ENCODE measurements around the gene STK36.

Gene STK36, protein sequence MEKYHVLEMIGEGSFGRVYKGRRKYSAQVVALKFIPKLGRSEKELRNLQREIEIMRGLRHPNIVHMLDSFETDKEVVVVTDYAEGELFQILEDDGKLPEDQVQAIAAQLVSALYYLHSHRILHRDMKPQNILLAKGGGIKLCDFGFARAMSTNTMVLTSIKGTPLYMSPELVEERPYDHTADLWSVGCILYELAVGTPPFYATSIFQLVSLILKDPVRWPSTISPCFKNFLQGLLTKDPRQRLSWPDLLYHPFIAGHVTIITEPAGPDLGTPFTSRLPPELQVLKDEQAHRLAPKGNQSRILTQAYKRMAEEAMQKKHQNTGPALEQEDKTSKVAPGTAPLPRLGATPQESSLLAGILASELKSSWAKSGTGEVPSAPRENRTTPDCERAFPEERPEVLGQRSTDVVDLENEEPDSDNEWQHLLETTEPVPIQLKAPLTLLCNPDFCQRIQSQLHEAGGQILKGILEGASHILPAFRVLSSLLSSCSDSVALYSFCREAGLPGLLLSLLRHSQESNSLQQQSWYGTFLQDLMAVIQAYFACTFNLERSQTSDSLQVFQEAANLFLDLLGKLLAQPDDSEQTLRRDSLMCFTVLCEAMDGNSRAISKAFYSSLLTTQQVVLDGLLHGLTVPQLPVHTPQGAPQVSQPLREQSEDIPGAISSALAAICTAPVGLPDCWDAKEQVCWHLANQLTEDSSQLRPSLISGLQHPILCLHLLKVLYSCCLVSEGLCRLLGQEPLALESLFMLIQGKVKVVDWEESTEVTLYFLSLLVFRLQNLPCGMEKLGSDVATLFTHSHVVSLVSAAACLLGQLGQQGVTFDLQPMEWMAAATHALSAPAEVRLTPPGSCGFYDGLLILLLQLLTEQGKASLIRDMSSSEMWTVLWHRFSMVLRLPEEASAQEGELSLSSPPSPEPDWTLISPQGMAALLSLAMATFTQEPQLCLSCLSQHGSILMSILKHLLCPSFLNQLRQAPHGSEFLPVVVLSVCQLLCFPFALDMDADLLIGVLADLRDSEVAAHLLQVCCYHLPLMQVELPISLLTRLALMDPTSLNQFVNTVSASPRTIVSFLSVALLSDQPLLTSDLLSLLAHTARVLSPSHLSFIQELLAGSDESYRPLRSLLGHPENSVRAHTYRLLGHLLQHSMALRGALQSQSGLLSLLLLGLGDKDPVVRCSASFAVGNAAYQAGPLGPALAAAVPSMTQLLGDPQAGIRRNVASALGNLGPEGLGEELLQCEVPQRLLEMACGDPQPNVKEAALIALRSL (N-terminal part only)

DNA sequence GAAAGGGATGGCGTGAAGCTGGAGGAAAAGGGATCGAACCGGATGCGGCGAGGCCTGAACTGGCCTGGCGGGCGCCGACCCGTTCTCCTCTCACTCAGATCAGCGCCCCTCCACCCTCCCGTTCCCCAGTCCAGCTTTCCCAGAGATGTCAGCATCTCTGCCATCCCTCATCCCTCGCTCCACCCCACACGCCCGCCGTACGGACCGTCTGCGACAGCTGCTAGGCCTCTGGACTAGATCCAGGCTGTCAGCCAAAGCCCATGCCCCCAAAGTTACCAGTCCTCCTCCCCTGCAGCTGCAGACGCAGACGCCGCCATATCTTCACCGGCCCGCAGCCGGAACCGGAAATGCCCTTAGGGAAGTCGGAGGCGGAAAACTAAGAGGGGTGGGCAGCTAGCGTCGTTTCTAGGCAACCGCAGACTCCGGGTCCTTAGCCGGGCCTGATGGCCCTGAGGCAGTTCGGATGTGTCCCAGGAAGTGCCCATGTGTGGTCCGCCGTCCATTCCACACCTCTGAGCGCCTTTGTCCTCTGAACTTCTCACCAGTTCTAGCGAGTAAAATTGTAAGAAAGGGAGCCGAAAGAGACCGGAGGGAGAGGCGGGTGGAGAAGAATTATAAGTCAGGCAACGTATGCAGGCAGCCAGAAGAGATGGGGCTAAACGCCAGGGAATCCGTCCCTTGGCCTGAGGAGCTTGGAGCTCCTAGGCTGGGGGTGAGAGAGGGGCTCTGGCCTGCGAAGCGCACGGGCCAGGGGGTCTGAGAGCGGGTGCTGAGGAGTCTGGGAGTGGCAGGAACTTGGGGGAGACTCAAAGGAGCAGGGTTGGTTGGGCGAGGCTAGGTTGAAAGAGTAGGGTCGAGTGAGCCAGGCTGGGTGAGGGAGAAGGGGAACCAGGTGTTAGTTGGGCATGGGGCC lies at the start of gene STK36, which contains the start of gene RNF25:
TSS of gene STK36 (plus strand) at position 433 of the 913 bp plus-strand sequence. CDS start 744 bp downstream, outside the sequence.
TSS of gene RNF25 (minus strand) at position 349 of the 913 bp plus-strand sequence. CDS start at position 317, 32 bp downstream.
- peak; percentile 81 for DNase-seq

DNA sequence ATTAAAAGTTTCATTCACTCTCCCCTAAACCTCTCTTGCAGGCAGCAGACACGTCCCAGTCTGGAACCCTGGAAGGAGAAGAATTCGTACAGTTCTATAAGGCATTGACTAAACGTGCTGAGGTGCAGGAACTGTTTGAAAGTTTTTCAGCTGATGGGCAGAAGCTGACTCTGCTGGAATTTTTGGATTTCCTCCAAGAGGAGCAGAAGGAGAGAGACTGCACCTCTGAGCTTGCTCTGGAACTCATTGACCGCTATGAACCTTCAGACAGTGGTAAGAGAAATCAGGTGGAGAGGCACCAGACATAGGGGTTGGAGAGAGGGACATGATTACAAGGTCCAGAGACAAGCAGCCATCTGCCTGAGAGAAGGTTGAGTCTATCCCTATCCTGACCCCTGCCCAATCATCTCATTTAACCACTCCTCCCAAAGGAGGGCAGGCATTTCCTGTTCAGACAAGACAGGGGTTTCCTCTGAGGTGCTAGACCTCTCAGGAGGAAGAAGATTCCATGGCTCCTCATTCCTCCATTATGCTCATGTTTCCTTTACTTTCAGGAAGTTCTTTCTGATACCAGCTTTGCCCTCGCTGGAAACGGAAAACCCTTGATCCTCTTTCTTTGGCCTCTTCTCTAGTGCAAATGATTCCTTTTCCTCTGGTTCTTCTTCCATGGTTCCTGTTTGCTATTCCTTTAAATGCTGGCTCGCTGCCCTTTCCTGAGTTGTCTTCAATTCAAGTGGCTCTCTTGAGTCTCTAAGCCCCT lies 49.1 kb upstream of the STK36 start:
- no peak for DNase-seq

DNA sequence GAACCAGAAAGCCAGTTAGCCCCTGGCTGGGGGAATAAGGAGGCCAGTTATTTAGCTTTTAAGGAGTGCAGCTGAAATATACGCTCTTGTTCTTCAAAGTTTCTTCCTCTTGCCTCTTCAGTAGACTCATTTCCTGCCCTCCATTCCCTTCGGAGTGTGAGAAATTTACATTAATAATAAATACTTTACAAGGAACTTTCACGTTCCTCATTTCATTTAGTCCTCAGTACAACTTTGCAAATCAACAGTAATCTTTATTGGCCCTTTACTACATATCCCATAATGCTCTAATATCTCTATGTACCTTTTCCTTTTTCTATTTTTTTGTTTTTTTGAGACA lies 48.5 kb upstream of the STK36 start:
- no peak for DNase-seq

DNA sequence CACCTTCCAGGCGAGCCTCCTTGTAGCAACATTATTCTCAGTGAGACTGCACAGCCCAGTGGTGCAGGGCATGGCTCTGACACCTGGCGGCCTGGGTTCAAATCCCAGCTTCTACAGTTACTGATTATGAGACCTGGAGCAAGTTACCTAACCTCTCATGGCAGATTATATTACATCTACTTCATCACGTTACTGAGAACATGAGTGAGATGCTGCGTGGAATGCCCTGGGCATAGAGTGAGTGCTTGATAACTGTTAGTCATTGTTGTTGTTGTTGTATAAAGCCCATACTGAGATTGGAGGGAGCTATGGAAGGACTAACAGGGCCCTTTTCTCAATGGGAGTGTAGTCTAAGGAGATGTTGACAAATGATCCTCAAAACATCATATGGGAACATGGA lies 45.5 kb upstream of the STK36 start:
- DNase-seq = no peak

DNA sequence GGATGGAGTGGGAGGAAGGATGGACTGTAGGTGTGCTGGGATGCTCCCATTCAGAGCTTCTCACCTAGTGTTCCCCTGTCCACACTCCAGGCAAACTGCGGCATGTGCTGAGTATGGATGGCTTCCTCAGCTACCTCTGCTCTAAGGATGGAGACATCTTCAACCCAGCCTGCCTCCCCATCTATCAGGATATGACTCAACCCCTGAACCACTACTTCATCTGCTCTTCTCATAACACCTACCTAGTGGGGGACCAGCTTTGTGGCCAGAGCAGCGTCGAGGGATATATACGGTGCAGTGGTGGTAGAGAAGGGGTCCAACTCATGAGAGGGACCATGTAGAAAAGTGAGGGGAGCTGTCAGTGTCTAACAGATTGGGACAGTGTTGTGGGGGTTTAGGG lies 43.9 kb upstream of the STK36 start:
- DNase-seq = no peak

DNA sequence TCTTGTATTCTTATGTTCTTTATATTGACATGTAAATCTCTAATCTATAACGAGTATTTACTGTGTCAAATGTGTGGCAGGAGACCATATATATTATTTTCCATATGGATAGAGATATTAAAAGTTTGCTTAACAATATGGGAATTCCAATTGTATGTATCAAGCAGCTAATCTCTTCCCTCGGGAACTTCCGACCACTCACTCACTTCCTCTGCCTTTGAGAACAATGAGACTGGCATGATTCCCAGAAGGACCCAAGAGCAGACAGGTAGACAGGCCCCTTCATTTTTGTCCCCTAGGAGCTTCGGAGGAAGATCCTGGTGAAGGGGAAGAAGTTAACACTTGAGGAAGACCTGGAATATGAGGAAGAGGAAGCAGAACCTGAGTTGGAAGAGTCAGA lies 40.0 kb upstream of the STK36 start:
- no peak for DNase-seq

DNA sequence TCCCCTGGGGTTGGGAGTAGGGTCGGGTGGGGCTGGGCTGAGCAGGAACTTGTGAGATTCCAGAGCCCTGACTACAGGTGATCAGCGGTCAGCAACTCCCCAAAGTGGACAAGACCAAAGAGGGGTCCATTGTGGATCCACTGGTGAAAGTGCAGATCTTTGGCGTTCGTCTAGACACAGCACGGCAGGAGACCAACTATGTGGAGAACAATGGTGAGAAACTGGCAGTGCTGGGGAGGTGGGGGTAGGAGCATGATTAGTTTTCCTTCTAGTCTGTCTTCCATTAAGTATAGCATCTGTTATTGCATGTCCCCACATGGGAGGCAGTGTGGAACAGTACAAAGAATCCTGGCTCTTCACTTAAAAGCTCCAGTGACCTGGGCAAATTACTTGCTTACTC lies 36.2 kb upstream of the STK36 start:
- DNase-seq = no peak

DNA sequence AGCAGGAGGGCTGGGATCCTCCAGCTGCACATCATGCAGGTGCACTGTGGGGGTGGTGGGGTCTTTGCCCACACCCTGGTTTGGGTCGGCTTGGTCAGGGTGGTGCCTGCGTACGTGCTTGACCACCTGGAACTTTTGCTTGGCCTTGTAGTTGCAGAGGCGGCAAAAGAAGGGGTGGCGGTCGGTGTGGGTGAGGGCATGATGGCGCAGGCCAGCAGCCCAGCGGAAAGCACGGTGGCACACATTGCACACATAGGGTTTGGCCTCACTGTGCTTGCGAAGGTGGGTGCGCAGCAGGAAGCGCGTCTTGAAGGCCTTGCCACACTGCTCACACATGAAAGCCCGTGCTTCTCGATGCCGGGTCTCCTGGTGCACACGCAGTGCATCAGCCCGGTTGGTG lies 33.5 kb upstream of the STK36 start:
- no peak for DNase-seq

DNA sequence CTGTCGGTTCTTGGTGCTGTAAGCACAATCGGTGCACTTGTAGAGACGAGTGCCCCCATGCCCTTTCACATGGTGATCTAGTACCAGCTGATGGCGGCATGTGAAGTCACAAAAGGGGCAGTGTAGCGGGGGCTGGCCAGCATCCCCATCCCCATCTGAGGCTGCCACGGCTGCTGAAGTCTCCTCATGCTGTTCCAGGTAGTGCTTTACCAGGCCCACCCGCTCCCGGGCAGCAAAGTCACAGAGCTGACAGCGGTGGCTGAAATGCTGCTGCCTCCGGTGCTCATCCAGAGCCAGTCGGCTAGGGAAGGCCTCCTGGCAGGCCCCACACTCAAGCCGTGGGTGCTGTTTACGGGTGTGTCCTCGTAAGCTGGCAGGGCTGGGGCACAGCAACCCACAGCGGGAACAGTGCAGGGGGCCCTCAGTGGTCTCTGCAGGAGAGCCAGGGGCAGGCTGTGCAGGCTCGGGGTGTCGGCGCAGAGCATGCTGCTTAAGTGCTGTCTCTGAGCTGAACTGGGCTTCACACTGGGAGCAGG lies 29.7 kb upstream of the STK36 start:
- DNase-seq = no peak

DNA sequence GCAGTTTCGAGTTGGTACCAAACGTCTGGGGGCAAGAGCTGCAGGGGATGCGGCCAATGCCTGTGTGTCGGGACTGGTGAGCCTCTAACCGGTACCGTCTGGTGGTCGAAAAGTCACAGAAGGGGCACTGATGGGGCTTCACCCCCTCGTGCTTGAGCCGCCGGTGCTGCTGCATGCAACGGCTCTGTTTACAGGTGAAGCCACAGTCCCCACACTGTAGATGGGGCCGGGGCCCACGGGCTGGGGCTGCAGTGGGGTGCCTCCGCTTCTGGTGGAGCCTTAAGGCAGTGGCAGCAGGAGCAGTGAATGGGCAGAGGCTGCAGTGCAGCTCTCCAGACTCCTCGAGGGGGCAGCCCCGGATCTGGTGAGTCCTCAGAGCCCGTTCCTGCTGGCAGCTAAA lies 29.1 kb upstream of the STK36 start:
- DNase-seq = no peak

DNA sequence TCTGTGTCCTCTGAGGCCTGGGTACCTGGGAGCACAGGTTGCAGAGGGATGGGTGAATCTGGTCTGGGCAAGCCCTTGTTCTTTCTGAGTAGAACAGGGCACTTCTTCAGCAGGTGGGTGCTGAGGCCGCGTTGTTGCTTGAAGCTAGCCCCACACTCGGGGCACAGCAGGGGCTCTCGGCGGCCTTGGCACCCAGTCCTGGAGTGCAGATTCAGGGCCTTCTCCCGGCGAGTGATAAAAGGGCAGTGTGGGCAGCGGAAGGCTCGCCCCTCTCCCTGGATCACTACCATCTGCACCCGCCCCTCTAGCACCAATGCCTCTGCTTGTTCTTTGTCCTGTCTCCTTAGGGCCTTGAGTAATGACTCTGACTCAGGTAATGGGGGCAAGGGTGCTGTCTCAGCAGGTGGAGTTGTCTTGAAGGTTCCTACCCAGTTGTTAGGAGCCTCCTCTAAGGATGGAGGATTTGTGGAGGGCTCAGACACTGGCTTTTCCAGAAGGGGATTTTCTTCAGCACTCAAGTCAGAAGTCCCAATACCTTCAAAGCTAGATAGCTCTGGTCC lies 28.1 kb upstream of the STK36 start:
- no peak for DNase-seq

DNA sequence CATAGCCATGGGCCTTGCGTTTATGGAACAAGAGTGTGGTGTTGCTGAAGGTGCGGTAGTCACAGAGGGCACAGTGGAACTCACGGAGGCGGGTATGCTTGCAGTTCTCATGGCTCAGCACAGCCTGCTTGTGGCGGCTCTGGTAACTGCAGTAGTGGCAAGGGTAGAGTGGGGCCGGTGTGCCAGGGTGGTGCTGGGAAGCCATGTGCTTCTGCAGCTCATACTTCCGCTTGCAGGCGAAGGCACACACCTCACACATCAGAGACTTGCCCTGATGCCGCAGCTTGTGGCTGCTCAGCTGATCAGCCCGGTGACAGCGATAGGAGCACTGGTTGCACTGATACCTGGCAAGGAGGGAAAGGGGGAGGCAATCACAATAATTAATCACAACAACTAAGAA lies 27.2 kb upstream of the STK36 start:
- no peak for DNase-seq

DNA sequence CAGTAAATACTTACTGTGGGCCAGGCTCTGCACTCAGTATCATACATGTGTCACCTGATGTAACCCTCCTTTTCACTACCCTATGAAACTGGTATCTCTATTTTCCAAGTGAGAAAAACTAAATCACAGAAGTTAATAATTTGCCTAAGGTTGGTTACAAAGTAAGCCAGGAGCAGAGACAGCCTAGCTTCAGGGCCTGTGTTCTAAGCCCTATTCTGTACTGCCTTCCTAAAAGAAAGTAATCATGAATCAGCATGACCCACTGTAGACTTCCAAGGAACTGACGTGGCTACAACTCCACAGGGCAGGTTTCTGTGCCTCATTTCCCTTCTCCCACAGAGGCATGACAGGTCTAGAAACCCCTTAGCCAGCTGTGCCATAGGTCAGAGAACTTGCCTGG lies 26.8 kb upstream of the STK36 start:
- DNase-seq = no peak

DNA sequence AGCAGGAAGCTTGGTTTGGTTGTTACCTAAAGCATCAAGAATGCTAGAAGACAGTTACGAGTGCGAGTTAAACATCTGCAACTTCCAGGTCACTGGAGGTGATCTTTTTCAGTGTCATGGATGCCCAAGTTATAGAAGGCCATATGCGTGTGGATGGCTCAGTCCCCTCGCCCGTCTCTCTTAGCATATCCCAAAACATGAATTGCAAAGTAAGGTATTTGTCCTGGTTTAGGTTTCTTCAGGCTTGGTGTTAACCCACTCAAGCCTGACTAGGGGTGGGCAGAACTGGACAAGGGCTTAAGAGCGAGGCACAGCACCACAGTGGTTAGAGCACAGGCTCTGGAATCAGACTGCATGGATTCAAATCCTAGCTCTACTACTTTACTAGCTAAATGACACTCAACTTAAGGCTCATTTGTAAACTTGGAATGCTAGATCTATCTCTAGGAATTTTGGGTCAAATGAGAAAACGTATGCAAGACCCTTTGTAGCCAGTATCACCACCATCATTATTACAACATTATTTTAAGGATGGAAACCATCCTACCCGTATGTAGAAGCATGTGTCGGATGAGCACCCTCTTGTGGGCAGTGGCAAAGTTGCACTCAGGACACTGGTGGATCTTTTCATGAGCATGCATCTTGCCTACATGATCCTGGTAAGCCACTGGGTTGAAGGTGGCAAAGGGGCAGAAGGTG lies 23.6 kb upstream of the STK36 start:
- peak; percentile 52 for DNase-seq

DNA sequence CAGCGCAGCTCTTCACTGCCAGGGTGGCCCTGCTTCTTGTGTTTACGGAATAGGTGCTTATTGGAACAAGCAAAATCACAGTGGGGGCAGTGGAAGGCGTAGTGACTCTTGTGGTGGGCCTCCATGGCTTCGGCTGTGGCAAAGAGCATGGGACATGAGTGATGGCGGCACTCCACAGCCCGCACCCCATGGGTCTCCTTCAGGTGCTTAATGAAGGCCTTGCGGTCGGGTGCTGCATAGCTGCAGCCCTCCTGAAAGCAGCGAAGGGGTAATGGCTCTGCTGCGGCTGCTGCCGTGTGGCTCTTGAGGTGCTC lies 23.1 kb upstream of the STK36 start:
- no peak for DNase-seq

DNA sequence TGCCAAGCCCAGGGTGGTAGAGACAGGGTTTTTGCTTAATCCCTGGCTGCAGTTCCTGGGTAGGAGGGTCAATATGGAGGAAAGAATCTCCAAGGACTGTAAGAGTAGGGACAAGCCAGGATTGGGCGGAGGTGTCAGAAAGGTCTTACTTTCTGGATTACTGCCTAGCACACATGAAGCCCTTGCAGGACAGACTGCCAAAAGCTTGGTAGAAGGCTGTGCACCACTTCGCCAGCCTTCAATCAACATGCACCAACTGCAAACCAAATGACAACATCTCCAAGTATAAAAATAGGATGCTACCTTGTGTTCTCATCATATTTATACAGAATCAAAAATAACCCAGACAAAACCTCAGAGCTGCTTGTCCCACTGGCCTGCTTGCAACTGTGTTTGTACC lies 16.1 kb upstream of the STK36 start:
- no peak for DNase-seq

DNA sequence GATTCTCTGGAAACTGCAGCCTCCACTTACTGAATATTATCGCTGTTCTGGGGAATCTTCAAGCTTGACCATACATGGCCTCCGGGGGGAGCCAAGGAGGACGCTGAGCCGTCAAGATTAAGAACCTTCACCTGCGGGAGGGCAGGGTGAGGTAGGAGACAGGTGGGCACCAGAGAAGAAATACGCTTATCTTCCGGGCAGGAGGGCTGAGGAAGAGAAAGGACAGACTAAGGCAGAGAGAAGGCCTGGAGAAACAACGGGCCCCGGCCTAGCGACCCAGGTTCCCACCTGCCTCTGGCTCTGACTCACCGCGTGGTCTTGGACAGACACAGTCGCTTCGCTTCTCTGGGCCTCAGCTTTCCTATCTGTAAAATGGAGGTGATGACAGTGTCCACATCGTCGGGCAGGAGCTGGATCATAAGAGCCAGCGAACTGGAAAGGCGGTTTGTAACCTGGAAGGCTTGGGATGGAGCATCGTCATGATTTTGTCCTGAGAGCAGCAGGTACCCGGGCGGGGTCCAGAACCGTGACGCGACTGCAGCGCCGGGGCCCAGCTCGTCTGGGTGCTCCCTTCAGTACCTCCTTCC lies 13.1 kb upstream of the STK36 start:
- peak; percentile 39 for DNase-seq

DNA sequence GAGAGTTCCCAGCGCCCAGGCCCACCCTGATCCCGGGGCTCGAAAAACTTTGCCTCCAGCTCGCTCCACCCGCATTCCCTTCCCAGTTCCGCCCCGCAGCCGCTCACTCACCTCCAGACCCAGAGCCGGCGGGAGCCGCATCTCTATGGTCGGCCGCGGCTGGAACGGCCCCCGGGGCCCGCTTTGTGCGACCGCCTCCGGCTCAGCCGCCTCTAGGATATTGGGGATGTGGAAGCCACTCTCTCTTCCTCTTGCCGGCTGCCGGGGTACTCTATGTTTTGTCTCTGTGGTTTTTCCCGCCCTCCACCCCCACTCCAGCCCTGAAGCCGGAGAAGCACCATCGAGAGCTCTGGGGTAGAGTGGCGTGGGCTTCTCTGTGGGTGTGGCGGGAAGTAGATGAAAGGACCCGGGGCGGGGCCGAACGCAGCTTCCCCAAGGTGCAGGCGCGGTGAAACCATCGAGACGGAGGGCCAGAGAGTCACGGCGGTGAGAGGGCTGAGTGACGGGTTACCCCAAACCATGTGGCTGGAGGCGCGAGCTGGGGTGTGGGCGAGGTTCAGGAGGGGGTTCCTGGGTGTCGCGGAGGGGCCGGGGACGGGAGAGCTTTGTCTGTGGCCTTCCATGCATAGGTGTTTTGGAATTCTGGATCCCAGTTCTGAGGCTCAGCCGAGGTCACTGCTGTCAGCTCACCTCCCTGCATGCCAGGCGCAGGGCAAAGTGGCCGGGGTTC lies 12.5 kb upstream of the STK36 start, which contains the start of the genes BCS1L and ZNF142:
TSS of gene BCS1L (plus strand) at position 426 of the 730 bp plus-strand sequence. CDS start 1,305 bp downstream, outside the sequence.
TSS of gene ZNF142 (minus strand) at position 366 of the 730 bp plus-strand sequence. CDS start 3,194 bp downstream, outside the sequence.
- DNase-seq = peak; percentile 95

DNA sequence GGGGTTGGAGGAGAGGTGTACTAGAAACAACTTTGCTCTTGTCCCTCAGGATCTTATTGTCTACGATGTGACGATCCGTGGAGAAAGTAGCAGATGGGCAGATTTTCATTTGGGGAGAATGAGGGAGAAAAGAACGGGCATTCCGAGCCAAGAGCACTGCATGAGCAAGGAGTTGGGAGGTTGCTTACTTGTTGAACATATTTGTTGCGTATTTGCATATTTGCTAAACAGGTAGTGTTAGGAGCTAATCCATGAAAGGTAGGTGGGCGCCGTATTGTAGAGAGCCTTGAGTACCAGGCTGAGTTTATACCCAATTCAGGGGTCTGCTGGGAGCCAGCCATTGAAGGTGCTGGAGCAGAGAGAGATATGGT lies 11.9 kb upstream of the STK36 start:
- DNase-seq = no peak
